Liver (tissue), 9 donors: ENCODE measurements around the gene BANK1. TPM values are rescaled to one million over a fixed set of nuclear protein-coding genes. Genes with fewer than 3 reads are reported as not detected.

Experiments used
- DNase-seq: peaks from one replicate; pipeline ENCODE4 v3.0.0-alpha.2; 2017; ENCODE audit warnings: low spot score
- H3K27ac ChIP-seq, 2 donors: one replicate each; pipeline ENCODE4 v1.7.0; 2013; ENCODE audit warnings: inconsistent platforms in 2 of 2, low read length in 2 of 2, control low read depth in 1 of 2, low read depth in 1 of 2, mild to moderate bottlenecking in 1 of 2
- H3K27me3 ChIP-seq, 4 donors: one replicate each; pipeline versions ENCODE4 v1.6.1 to v1.7.0; 2013; ENCODE audit warnings: low read length in 3 of 4, inconsistent platforms in 1 of 4, mild to moderate bottlenecking in 1 of 4, moderate library complexity in 1 of 4; ENCODE audit not compliant: control insufficient read depth in 4 of 4, insufficient read depth in 4 of 4
- H3K36me3 ChIP-seq, 4 donors: one replicate each; pipeline versions ENCODE4 v1.6.1 to v1.7.0; 2013; ENCODE audit warnings: low read length in 3 of 4, mild to moderate bottlenecking in 3 of 4, low read depth in 1 of 4, moderate library complexity in 1 of 4; ENCODE audit not compliant: control insufficient read depth in 4 of 4, insufficient read depth in 3 of 4
- H3K4me1 ChIP-seq, 4 donors: one replicate each; pipeline versions ENCODE4 v1.6.1 to v1.7.0; 2013; ENCODE audit warnings: low read length in 3 of 4, mild to moderate bottlenecking in 3 of 4, moderate library complexity in 1 of 4; ENCODE audit not compliant: control insufficient read depth in 4 of 4, insufficient read depth in 4 of 4
- H3K4me3 ChIP-seq, 3 donors: one replicate each; pipeline versions ENCODE4 v1.6.1 to v1.7.0; 2013; ENCODE audit warnings: low read length in 3 of 3, control low read depth in 1 of 3, low read depth in 1 of 3, mild to moderate bottlenecking in 1 of 3
- H3K9ac ChIP-seq, 2 donors: one replicate each; pipeline ENCODE4 v1.7.0; 2013; ENCODE audit warnings: low read length in 2 of 2, mild to moderate bottlenecking in 2 of 2, moderate library complexity in 2 of 2, control low read depth in 1 of 2, low read depth in 1 of 2
- H3K9me3 ChIP-seq, 4 donors: one replicate each; pipeline versions ENCODE4 v1.6.1 to v1.7.0; 2013; ENCODE audit warnings: low read length in 3 of 4; ENCODE audit not compliant: control insufficient read depth in 4 of 4
- EGR1 ChIP-seq, 2 donors: IDR thresholded peaks; 2 replicates each; pipeline ENCODE4 v1.6.1; 2016 to 2018; ENCODE audit warnings: antibody characterized with exemption in 2 of 2, low read depth in 2 of 2
- FOXA2 ChIP-seq: IDR thresholded peaks from 2 replicates; pipeline ENCODE4 v1.6.1; 2016; ENCODE audit warnings: antibody characterized with exemption
- GABPA ChIP-seq, 2 donors: IDR thresholded peaks in 1 of 2; conservative IDR thresholded peaks in 1 of 2; 2 replicates each; pipeline ENCODE4 v1.6.1; 2016; ENCODE audit warnings: antibody characterized with exemption in 2 of 2, mild to moderate bottlenecking in 1 of 2, moderate library complexity in 1 of 2
- HNF4A ChIP-seq, 2 donors: conservative IDR thresholded peaks; 2 replicates each; pipeline ENCODE4 v1.6.1; 2016; ENCODE audit warnings: antibody characterized with exemption in 2 of 2, mild to moderate bottlenecking in 2 of 2
- HNF4G ChIP-seq: IDR thresholded peaks from 2 replicates; pipeline ENCODE4 v1.6.1; 2016; ENCODE audit warnings: antibody characterized with exemption
- JUND ChIP-seq, 2 donors: IDR thresholded peaks; 2 replicates each; pipeline ENCODE4 v1.6.1; 2016; ENCODE audit warnings: antibody characterized with exemption in 2 of 2
- RAD21 ChIP-seq, 2 donors: IDR thresholded peaks; 2 replicates each; pipeline ENCODE4 v1.6.1; 2016; ENCODE audit warnings: antibody characterized with exemption in 2 of 2, mild to moderate bottlenecking in 2 of 2
- RXRA ChIP-seq, 2 donors: IDR thresholded peaks; 2 replicates each; pipeline ENCODE4 v1.6.1; 2017 to 2018; ENCODE audit warnings: antibody characterized with exemption in 2 of 2, mild to moderate bottlenecking in 1 of 2
- SP1 ChIP-seq: IDR thresholded peaks from 2 replicates; pipeline ENCODE4 v1.6.1; 2018; ENCODE audit warnings: antibody characterized with exemption, mild to moderate bottlenecking
- TAF1 ChIP-seq: conservative IDR thresholded peaks from 2 replicates; pipeline ENCODE4 v1.6.1; 2016; ENCODE audit warnings: antibody characterized with exemption, mild to moderate bottlenecking
- YY1 ChIP-seq: IDR thresholded peaks from 2 replicates; pipeline ENCODE4 v1.6.1; 2016; ENCODE audit warnings: antibody characterized with exemption, mild to moderate bottlenecking
- WGBS: extraction: QIAGEN DNeasy Blood & Tissue Kit; methylation state at CpG from one replicate; pipeline ENCODE4 v1.1.7; 2013; 5-methylcytosine and 5-hydroxymethylcytosine counted together
- polyA plus RNA-seq, 2 donors: library from polyadenylated mRNA; stranded (reverse) in 1 of 2; unstranded in 1 of 2; fragments of 200-250 nt in 1 of 2; fragments of >200 nt in 1 of 2; fragmentation: Nextera tagmentation in 1 of 2; extraction: Ambion mirVana in 1 of 2; gene quantifications; one replicate each; pipeline versions ENCODE4 v1.2.1 to v1.2.3, GENCODE V29; 2013 to 2015
- total RNA-seq, 2 donors: library from RNA; depleted of rRNA; stranded (reverse); fragments of >200 nt; gene quantifications; one replicate each; pipeline ENCODE4 v1.2.3, GENCODE V29; 2014
- TF ChIP-seq, protein P1 (sequence below): IDR thresholded peaks from 2 replicates; pipeline ENCODE4 v1.6.1; 2016; ENCODE audit warnings: antibody characterized with exemption
- TF ChIP-seq, protein P2 (sequence below): IDR thresholded peaks from 2 replicates; pipeline ENCODE4 v1.6.1; 2016; ENCODE audit warnings: antibody characterized with exemption
- TF ChIP-seq, protein P3 (sequence below): IDR thresholded peaks from 2 replicates; pipeline ENCODE4 v1.6.1; 2016; ENCODE audit warnings: antibody characterized with exemption, mild to moderate bottlenecking
- TF ChIP-seq, protein P4 (sequence below): fragments of 150-350 bp; IDR thresholded peaks from 2 replicates; pipeline ENCODE4 v1.5.1; 2017; ENCODE audit warnings: improper control_type of control experiment, low read depth, low read length; ENCODE audit not compliant: missing input control
- TF ChIP-seq, protein P5 (sequence below): IDR thresholded peaks from 2 replicates; pipeline ENCODE4 v1.6.1; 2016; ENCODE audit warnings: antibody characterized with exemption
- donor health status: healthy.
- donor health status: healthy.
- donor health status: healthy.
- donor health status: healthy.
- donor health status: healthy.

Gene BANK1
- total and polyA plus RNA-seq, 4 donors, result 0.06 to 1.7 (median 0.35) TPM

- TF ChIP-seq GABPA (IDR thresholded peaks at IDR 0.05 in 1 of 2, conservative IDR thresholded peaks at IDR 0.05 in 1 of 2), result no peak
- TF ChIP-seq, protein P1, sequence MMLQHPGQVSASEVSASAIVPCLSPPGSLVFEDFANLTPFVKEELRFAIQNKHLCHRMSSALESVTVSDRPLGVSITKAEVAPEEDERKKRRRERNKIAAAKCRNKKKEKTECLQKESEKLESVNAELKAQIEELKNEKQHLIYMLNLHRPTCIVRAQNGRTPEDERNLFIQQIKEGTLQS, result no peak
- TF ChIP-seq, protein P2, sequence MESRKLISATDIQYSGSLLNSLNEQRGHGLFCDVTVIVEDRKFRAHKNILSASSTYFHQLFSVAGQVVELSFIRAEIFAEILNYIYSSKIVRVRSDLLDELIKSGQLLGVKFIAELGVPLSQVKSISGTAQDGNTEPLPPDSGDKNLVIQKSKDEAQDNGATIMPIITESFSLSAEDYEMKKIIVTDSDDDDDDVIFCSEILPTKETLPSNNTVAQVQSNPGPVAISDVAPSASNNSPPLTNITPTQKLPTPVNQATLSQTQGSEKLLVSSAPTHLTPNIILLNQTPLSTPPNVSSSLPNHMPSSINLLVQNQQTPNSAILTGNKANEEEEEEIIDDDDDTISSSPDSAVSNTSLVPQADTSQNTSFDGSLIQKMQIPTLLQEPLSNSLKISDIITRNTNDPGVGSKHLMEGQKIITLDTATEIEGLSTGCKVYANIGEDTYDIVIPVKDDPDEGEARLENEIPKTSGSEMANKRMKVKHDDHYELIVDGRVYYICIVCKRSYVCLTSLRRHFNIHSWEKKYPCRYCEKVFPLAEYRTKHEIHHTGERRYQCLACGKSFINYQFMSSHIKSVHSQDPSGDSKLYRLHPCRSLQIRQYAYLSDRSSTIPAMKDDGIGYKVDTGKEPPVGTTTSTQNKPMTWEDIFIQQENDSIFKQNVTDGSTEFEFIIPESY, result no peak
- TF ChIP-seq FOXA2, result no peak
These were observed 315.5 kb downstream of the BANK1 start for GRCh38 chr4:102105983-102106382.

DNA sequence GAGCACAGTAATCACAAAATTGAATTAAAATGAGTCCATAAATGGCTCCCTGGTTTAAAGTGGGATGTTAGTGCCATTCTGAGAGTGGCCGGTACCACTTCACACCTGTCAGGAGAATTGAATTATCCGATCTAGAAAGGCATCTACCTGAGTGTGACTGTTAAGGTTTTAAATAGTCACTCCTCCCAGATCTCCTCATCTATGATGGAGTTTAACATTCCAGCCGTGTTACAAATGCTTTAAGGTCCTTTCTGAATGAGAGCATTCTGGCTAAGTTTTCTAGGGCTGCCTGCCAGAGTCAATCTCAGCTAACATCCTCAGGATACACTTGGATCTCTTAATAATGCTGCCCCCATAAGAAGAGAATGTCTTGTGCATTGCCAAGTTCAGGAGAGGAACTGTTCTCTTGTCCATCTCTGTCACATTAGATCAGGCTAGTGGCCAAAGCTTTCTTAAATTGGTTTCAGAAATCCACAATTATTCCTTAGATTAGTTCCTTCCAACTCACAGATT is 323.6 kb downstream of the BANK1 start:
- Histone ChIP-seq H3K4me3 (no peak overlapping the region), H3K4me1 (no peaks in the 10 kb centered on the region), H3K27ac (no peak overlapping the region), H3K9me3 (no peaks in the 10 kb centered on the region), H3K9ac (no peak overlapping the region), H3K36me3 (no peaks in the 10 kb centered on the region), H3K27me3 (no peaks in the 10 kb centered on the region)
- WGBS, result 78% methylated on average over 3 of the region's 3 CpGs
- no peak for DNase-seq
- TF ChIP-seq, protein P2, result no peak
- TF ChIP-seq GABPA (IDR thresholded peaks at IDR 0.05 in 1 of 2, conservative IDR thresholded peaks at IDR 0.05 in 1 of 2), result no peak
- TF ChIP-seq SP1, result no peak
- TF ChIP-seq HNF4G, result no peak
- no peak for TF ChIP-seq YY1
- no peak for TF ChIP-seq JUND (IDR thresholded peaks at IDR 0.05)
- TF ChIP-seq EGR1 (IDR thresholded peaks at IDR 0.05; ENCODE audit: low read depth in 2 of 2), result no peak
- TF ChIP-seq, protein P1, result no peak
- TF ChIP-seq, protein P3, sequence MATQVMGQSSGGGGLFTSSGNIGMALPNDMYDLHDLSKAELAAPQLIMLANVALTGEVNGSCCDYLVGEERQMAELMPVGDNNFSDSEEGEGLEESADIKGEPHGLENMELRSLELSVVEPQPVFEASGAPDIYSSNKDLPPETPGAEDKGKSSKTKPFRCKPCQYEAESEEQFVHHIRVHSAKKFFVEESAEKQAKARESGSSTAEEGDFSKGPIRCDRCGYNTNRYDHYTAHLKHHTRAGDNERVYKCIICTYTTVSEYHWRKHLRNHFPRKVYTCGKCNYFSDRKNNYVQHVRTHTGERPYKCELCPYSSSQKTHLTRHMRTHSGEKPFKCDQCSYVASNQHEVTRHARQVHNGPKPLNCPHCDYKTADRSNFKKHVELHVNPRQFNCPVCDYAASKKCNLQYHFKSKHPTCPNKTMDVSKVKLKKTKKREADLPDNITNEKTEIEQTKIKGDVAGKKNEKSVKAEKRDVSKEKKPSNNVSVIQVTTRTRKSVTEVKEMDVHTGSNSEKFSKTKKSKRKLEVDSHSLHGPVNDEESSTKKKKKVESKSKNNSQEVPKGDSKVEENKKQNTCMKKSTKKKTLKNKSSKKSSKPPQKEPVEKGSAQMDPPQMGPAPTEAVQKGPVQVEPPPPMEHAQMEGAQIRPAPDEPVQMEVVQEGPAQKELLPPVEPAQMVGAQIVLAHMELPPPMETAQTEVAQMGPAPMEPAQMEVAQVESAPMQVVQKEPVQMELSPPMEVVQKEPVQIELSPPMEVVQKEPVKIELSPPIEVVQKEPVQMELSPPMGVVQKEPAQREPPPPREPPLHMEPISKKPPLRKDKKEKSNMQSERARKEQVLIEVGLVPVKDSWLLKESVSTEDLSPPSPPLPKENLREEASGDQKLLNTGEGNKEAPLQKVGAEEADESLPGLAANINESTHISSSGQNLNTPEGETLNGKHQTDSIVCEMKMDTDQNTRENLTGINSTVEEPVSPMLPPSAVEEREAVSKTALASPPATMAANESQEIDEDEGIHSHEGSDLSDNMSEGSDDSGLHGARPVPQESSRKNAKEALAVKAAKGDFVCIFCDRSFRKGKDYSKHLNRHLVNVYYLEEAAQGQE, result no peak
- TF ChIP-seq HNF4A (conservative IDR thresholded peaks at IDR 0.05), result no peak
- TF ChIP-seq, protein P4, sequence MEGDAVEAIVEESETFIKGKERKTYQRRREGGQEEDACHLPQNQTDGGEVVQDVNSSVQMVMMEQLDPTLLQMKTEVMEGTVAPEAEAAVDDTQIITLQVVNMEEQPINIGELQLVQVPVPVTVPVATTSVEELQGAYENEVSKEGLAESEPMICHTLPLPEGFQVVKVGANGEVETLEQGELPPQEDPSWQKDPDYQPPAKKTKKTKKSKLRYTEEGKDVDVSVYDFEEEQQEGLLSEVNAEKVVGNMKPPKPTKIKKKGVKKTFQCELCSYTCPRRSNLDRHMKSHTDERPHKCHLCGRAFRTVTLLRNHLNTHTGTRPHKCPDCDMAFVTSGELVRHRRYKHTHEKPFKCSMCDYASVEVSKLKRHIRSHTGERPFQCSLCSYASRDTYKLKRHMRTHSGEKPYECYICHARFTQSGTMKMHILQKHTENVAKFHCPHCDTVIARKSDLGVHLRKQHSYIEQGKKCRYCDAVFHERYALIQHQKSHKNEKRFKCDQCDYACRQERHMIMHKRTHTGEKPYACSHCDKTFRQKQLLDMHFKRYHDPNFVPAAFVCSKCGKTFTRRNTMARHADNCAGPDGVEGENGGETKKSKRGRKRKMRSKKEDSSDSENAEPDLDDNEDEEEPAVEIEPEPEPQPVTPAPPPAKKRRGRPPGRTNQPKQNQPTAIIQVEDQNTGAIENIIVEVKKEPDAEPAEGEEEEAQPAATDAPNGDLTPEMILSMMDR, result no peak
- TF ChIP-seq RAD21 (IDR thresholded peaks at IDR 0.05), result no peak
- TF ChIP-seq, protein P5, sequence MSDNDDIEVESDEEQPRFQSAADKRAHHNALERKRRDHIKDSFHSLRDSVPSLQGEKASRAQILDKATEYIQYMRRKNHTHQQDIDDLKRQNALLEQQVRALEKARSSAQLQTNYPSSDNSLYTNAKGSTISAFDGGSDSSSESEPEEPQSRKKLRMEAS, result no peak
- TF ChIP-seq TAF1, result no peak
- TF ChIP-seq FOXA2, result no peak
- no peak for TF ChIP-seq RXRA (IDR thresholded peaks at IDR 0.05)

More at GRCh38 chr4:102105983-102106382, 315.5 kb downstream of the BANK1 start:
- no peaks in the 10 kb centered on the region for H3K27me3 ChIP-seq
- H3K9ac ChIP-seq, result no peak overlapping the region
- 27% methylated on average over 1 of the region's 1 CpG for WGBS
- no peak overlapping the region for H3K27ac ChIP-seq
- H3K4me3 ChIP-seq, result peak overlapping the region in 1 of 3 donors; percentile 14
- no peaks in the 10 kb centered on the region for H3K36me3 ChIP-seq
- H3K4me1 ChIP-seq, result no peaks in the 10 kb centered on the region
- no peak for DNase-seq
- H3K9me3 ChIP-seq, result peaks cover 2 to 20% (median 8%) of the 10 kb centered on the region in 4 donors
